ENCODE measurements around the gene HAPLN1.

Gene HAPLN1

DNA sequence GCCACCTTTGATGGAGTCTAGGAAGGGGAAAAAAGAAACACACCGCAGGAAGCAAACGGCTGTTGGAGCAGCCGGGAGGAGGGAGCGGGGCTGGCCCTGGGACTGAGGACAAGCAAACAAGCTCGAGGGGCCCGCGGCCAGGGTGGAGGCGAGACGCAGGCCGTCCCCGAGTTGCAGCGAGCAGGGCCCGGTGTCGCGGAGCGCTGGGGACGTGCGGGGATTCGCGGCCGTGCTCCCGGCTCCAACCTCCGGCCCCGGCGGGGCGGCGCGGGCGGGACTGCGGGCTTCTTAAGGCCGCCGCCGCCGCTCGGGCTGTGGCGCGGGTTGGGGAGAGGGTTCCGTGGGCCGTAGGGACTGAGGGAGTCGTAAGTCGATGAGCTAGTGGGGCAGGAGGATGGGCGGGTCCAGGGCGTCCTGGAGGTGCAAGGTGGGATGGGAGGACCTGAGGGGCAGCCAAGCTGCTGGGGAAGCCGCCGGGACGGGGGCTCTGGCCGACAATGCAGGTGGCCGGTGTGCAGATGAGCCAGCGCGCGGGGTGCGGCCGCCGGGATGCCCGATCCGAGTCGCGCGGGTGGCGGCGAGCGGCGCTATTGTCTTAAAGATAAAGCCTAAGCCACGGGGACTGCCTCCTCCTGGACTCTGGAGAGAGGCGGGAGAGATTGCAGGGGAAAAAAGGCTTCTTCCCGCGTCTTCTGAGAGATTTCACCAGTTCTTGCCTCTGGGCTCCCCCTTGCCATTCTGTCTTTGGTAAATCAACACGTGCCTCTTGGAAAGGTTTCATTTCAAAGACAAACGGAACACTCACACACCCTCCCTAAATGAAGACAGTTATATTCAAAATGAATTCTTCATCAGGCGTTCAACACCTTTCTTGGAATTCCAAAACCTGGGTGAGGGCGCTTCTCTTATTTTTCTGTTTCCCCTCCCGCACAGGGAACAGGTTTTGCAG, 1.6 kb upstream of the HAPLN1 start:
- Histone ChIP-seq H3K27me3 (ENCODE audit: insufficient read depth, low read length, poor library complexity) (peaks cover 6% of the 10 kb centered on the region), H3K4me1 (ENCODE audit: insufficient read depth, low read length) (no peaks in the 10 kb centered on the region), H3K27ac (ENCODE audit: low read length) (no peak overlapping the region), H3K4me2 (ENCODE audit: insufficient read depth, low read length) (no peak overlapping the region), H3K4me3 (ENCODE audit: low read depth in 1 of 2, low read length in 2 of 2) (no peak overlapping the region), H3K79me2 (ENCODE audit: insufficient read depth, low read length) (no peaks in the 10 kb centered on the region), H3K9ac (ENCODE audit: low read depth, low read length) (no peak overlapping the region), H3K36me3 (ENCODE audit: insufficient read depth, low read length) (no peaks in the 10 kb centered on the region), H4K20me1 (ENCODE audit: insufficient read depth, low read length) (no peaks in the 10 kb centered on the region), H3K9me3 (ENCODE audit: insufficient read depth, low read length, severe bottlenecking) (no peaks in the 10 kb centered on the region), H2AFZ (ENCODE audit: low read depth, low read length) (no peak overlapping the region)
- 0 out of 3 replicates have a peak, but pooled peaks have one; percentile 27 for ATAC-seq (ENCODE audit: insufficient read depth, low read depth)
- DNase-seq = no peak
- TF ChIP-seq EZH2 (IDR thresholded peaks at IDR 0.05; ENCODE audit: borderline replicate concordance, low read depth, low read length, severe bottlenecking) = no peak
- TF ChIP-seq, protein P1, sequence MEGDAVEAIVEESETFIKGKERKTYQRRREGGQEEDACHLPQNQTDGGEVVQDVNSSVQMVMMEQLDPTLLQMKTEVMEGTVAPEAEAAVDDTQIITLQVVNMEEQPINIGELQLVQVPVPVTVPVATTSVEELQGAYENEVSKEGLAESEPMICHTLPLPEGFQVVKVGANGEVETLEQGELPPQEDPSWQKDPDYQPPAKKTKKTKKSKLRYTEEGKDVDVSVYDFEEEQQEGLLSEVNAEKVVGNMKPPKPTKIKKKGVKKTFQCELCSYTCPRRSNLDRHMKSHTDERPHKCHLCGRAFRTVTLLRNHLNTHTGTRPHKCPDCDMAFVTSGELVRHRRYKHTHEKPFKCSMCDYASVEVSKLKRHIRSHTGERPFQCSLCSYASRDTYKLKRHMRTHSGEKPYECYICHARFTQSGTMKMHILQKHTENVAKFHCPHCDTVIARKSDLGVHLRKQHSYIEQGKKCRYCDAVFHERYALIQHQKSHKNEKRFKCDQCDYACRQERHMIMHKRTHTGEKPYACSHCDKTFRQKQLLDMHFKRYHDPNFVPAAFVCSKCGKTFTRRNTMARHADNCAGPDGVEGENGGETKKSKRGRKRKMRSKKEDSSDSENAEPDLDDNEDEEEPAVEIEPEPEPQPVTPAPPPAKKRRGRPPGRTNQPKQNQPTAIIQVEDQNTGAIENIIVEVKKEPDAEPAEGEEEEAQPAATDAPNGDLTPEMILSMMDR (IDR thresholded peaks at IDR 0.05; ENCODE audit: borderline replicate concordance, extremely low read depth, low read length, poor library complexity, severe bottlenecking) = no peak

- TF ChIP-seq, protein P1 (IDR thresholded peaks at IDR 0.05; ENCODE audit: borderline replicate concordance, extremely low read depth, low read length, poor library complexity, severe bottlenecking) = no peak
- TF ChIP-seq EZH2 (IDR thresholded peaks at IDR 0.05; ENCODE audit: borderline replicate concordance, low read depth, low read length, severe bottlenecking) = no peak
- no peaks in the 10 kb centered on the region for H3K9me3 ChIP-seq (ENCODE audit: insufficient read depth, low read length, severe bottlenecking)
- ATAC-seq (ENCODE audit: insufficient read depth, low read depth) (no peak), DNase-seq (no peak)
- no peaks in the 10 kb centered on the region for H3K79me2 ChIP-seq (ENCODE audit: insufficient read depth, low read length)
- no peak overlapping the region for H3K4me2 ChIP-seq (ENCODE audit: insufficient read depth, low read length)
- H3K27ac ChIP-seq (ENCODE audit: low read length) = no peak overlapping the region
- H2AFZ ChIP-seq (ENCODE audit: low read depth, low read length) = no peak overlapping the region
- H3K27me3 ChIP-seq (ENCODE audit: insufficient read depth, low read length, poor library complexity) = peaks cover 15% of the 10 kb centered on the region
- no peaks in the 10 kb centered on the region for H3K4me1 ChIP-seq (ENCODE audit: insufficient read depth, low read length)
- H3K36me3 ChIP-seq (ENCODE audit: insufficient read depth, low read length) = no peaks in the 10 kb centered on the region
- H3K9ac ChIP-seq (ENCODE audit: low read depth, low read length) = no peak overlapping the region
- H3K4me3 ChIP-seq (ENCODE audit: low read depth in 1 of 2, low read length in 2 of 2) = no peak overlapping the region
- H4K20me1 ChIP-seq (ENCODE audit: insufficient read depth, low read length) = no peaks in the 10 kb centered on the region
These were observed 1.6 kb downstream of the HAPLN1 start for GRCh38 chr5:83718936-83719495.

- DNase-seq = peak; percentile 57
- Histone ChIP-seq H3K4me1 (ENCODE audit: insufficient read depth, low read length) (no peaks in the 10 kb centered on the region), H3K9me3 (ENCODE audit: insufficient read depth, low read length, severe bottlenecking) (no peaks in the 10 kb centered on the region), H3K27ac (ENCODE audit: low read length) (no peak overlapping the region), H2AFZ (ENCODE audit: low read depth, low read length) (no peak overlapping the region), H3K9ac (ENCODE audit: low read depth, low read length) (no peak overlapping the region), H3K79me2 (ENCODE audit: insufficient read depth, low read length) (no peaks in the 10 kb centered on the region), H3K4me2 (ENCODE audit: insufficient read depth, low read length) (no peak overlapping the region), H4K20me1 (ENCODE audit: insufficient read depth, low read length) (no peaks in the 10 kb centered on the region), H3K4me3 (ENCODE audit: low read depth in 1 of 2, low read length in 2 of 2) (no peak overlapping the region), H3K36me3 (ENCODE audit: insufficient read depth, low read length) (no peaks in the 10 kb centered on the region), H3K27me3 (ENCODE audit: insufficient read depth, low read length, poor library complexity) (peaks cover 19% of the 10 kb centered on the region)
- no peak for TF ChIP-seq EZH2 (IDR thresholded peaks at IDR 0.05; ENCODE audit: borderline replicate concordance, low read depth, low read length, severe bottlenecking)
- TF ChIP-seq, protein P1 (IDR thresholded peaks at IDR 0.05; ENCODE audit: borderline replicate concordance, extremely low read depth, low read length, poor library complexity, severe bottlenecking) = peak; percentile 86
- peak; percentile 93 for ATAC-seq (ENCODE audit: insufficient read depth, low read depth)
These were observed 2.3 kb downstream of the HAPLN1 start for GRCh38 chr5:83718195-83718825.
